Chondrocyte (in vitro differentiated cells): Measurements from ENCODE around the gene SLC2A5. TPM values are rescaled to one million over a fixed set of nuclear protein-coding genes. Genes with fewer than 3 reads are reported as not detected.

Experiments
- DNase-seq: peaks from one replicate; pipeline ENCODE4 v3.0.0; 2021; ENCODE audit warnings: mixed read lengths, low spot score
- H3K27ac Mint-ChIP-seq: one replicate; pipeline ENCODE4 v1.8.0; 2021; ENCODE audit warnings: mild to moderate bottlenecking, moderate library complexity, mixed read lengths; ENCODE audit not compliant: unreplicated experiment
- H3K27me3 Mint-ChIP-seq: 2 replicates; pipeline ENCODE4 v1.8.0; 2021; ENCODE audit warnings: low read depth, mixed read lengths
- H3K36me3 Mint-ChIP-seq: 2 replicates; pipeline ENCODE4 v1.8.0; 2021; ENCODE audit warnings: low read depth, mixed read lengths
- H3K4me1 Mint-ChIP-seq: 2 replicates; pipeline ENCODE4 v1.8.0; 2021; ENCODE audit warnings: low read depth, mild to moderate bottlenecking, mixed read lengths
- H3K4me3 Mint-ChIP-seq: one replicate; pipeline ENCODE4 v1.8.0; 2021; ENCODE audit warnings: mild to moderate bottlenecking, moderate library complexity, mixed read lengths; ENCODE audit not compliant: unreplicated experiment
- H3K9me3 Mint-ChIP-seq: 2 replicates; pipeline ENCODE4 v1.8.0; 2021; ENCODE audit warnings: low read depth, mixed read lengths
- total RNA-seq: library from RNA; stranded (reverse); gene quantifications from 3 replicates; pipeline ENCODE4 v1.2.1, GENCODE V29; 2021
- TF ChIP-seq, protein P1 (sequence below): fragments of 200-600 bp; sonication (generic); IDR thresholded peaks from 2 replicates; pipeline ENCODE4 v1.5.0; 2021; ENCODE audit warnings: antibody characterized with exemption, mild to moderate bottlenecking, moderate library complexity

SLC2A5 gene
- total RNA-seq, 1 donor from 2014 or later: 0.27 TPM

DNA sequence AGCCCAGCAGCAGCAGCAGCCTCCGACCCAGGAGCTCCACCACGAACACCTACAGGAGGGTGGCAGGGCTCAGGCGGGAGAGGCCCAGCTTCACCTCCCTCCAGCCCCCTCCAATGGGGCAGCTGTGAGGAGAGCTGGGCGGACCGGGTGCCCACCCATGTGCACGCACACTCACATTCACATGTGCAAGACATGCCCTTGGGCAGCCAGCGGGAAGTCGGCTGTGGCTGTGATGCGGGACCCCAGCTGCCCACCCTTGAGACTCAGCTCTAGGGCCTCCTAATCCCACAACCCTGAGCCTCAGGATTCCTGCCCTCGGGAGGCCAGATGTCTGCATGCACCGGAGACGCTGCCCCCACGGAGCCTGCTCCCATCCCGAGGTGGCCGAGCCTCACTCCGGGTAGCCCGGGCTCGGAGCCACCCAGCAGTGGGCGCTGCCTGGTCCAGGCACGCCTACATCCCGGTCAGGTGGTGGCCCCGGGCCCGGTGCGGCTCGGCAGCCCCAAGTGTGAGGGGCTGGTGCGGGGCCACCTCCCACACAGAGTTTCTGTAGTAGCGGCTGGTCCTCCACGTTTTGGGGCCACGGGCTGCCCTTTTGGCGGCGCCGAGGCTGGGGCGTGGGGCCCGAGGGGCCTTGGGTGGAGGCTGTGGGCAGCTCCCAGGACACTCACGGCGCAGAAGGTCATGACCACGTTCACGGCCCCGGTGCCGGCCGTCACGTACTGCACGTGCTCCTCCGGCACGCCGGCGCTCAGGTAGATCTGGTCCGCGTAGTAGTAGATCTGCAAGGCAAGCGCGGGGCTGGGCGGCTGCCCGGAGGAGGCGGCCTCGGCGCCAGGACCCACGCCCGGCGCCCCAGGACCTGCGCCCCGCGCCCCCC, 30.3 kb downstream of the SLC2A5 start:
- TF ChIP-seq, protein P1, sequence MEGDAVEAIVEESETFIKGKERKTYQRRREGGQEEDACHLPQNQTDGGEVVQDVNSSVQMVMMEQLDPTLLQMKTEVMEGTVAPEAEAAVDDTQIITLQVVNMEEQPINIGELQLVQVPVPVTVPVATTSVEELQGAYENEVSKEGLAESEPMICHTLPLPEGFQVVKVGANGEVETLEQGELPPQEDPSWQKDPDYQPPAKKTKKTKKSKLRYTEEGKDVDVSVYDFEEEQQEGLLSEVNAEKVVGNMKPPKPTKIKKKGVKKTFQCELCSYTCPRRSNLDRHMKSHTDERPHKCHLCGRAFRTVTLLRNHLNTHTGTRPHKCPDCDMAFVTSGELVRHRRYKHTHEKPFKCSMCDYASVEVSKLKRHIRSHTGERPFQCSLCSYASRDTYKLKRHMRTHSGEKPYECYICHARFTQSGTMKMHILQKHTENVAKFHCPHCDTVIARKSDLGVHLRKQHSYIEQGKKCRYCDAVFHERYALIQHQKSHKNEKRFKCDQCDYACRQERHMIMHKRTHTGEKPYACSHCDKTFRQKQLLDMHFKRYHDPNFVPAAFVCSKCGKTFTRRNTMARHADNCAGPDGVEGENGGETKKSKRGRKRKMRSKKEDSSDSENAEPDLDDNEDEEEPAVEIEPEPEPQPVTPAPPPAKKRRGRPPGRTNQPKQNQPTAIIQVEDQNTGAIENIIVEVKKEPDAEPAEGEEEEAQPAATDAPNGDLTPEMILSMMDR: no peak
- no peak overlapping the region for H3K27ac Mint-ChIP-seq
- no peak overlapping the region for H3K4me3 Mint-ChIP-seq
- DNase-seq: no peak
- peaks cover 17% of the 10 kb centered on the region for H3K9me3 Mint-ChIP-seq
- peaks cover 6% of the 10 kb centered on the region for H3K36me3 Mint-ChIP-seq
- peaks cover 9% of the 10 kb centered on the region for H3K27me3 Mint-ChIP-seq
- H3K4me1 Mint-ChIP-seq: no peaks in the 10 kb centered on the region

- no peak for DNase-seq
- Mint-ChIP-seq H3K4me3 (no peak overlapping the region), H3K9me3 (peaks cover 17% of the 10 kb centered on the region), H3K36me3 (peaks cover 6% of the 10 kb centered on the region), H3K27ac (no peak overlapping the region), H3K4me1 (no peaks in the 10 kb centered on the region), H3K27me3 (peaks cover 17% of the 10 kb centered on the region)
- TF ChIP-seq, protein P1: no peak
Observed at GRCh38 chr1:9038338-9038650, 31.1 kb downstream of the SLC2A5 start.

DNA sequence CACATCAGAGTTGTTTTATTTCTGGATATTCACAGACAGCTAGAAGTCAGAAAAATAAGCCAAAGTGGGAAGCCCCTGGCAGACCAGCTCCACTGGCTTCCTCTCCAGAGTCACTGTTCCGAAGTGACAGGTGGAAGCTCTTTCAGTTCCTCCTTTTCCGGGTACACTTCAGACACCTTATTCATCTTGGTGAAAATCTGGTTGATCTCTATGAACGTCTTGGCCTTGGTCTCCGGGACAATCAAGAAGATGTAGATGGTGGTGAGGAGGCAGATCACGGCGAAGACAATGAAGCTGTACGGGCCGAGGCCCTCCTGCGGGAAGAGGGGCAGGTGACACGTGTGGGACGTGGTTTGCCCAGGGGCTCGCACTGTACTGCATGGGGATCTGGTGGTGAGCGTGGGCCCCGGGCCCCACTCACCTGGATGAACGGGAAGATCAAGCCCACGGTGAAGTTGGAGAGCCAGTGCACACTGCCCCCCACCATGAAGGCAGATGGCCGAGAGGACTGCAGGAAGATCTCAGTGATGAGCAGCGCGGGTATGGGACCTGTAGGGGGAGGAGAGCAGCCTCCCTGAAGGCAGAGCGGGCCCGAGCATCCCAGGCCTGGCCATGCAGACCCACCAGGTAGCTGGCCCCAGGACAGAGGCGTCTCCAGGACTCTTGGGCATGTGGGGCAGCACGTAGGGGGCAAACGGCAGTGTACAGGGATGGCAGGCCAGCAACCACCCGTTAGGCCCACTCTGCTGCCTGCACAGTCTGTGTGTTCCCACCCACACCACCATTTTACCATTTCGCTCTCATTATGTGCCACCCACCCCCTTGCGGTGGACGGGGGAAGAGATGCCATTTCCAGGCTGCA, 31.7 kb downstream of the SLC2A5 start:
- no peak overlapping the region for H3K4me3 Mint-ChIP-seq
- no peaks in the 10 kb centered on the region for H3K4me1 Mint-ChIP-seq
- H3K36me3 Mint-ChIP-seq: peaks cover 6% of the 10 kb centered on the region
- TF ChIP-seq, protein P1: no peak
- H3K27ac Mint-ChIP-seq: no peak overlapping the region
- H3K9me3 Mint-ChIP-seq: peaks cover 17% of the 10 kb centered on the region
- DNase-seq: no peak
- H3K27me3 Mint-ChIP-seq: peaks cover 17% of the 10 kb centered on the region

- TF ChIP-seq, protein P1: no peak
- no peak for DNase-seq
- Mint-ChIP-seq H3K9me3 (peaks cover 17% of the 10 kb centered on the region), H3K4me3 (no peak overlapping the region), H3K4me1 (no peaks in the 10 kb centered on the region), H3K27ac (no peak overlapping the region), H3K27me3 (peaks cover 25% of the 10 kb centered on the region), H3K36me3 (peaks cover 6% of the 10 kb centered on the region)
Observed at GRCh38 chr1:9035226-9035625, 34.2 kb downstream of the SLC2A5 start.

GRCh38 chr1:9033363-9033762, 36.1 kb downstream of the SLC2A5 start:
- Mint-ChIP-seq H3K9me3 (peaks cover 17% of the 10 kb centered on the region), H3K36me3 (peaks cover 6% of the 10 kb centered on the region), H3K4me1 (no peaks in the 10 kb centered on the region), H3K27me3 (peaks cover 35% of the 10 kb centered on the region), H3K27ac (no peak overlapping the region), H3K4me3 (no peak overlapping the region)
- TF ChIP-seq, protein P1: no peak
- no peak for DNase-seq
